ENCODE measurements around the gene SPIN1. TPM values are rescaled to one million over a fixed set of nuclear protein-coding genes. Genes with fewer than 3 reads are reported as not detected.

SPIN1 gene
- total and polyA plus RNA-seq, 12 donors, result 36.3 to 79.9 (median 57.4) TPM

GRCh38 chr9:88451160-88451559 is 62.9 kb downstream of the SPIN1 start:
- 91 to 95% (median 92%) methylated on average over 5 of the region's 5 CpGs for WGBS, 4 donors
- Histone ChIP-seq H3K4me3 (no peak overlapping the region), H3K9me3 (replicated peaks in 1 of 3) (no peaks in the 10 kb centered on the region), H3K36me3 (replicated peaks in 1 of 2) (peaks cover 0 to 23% of the 10 kb centered on the region in 2 donors), H3K27ac (no peak overlapping the region), H3K4me1 (replicated peaks in 1 of 2) (peaks cover 0 to 17% of the 10 kb centered on the region in 2 donors), H3K27me3 (no peaks in the 10 kb centered on the region)
- TF ChIP-seq, protein P1, sequence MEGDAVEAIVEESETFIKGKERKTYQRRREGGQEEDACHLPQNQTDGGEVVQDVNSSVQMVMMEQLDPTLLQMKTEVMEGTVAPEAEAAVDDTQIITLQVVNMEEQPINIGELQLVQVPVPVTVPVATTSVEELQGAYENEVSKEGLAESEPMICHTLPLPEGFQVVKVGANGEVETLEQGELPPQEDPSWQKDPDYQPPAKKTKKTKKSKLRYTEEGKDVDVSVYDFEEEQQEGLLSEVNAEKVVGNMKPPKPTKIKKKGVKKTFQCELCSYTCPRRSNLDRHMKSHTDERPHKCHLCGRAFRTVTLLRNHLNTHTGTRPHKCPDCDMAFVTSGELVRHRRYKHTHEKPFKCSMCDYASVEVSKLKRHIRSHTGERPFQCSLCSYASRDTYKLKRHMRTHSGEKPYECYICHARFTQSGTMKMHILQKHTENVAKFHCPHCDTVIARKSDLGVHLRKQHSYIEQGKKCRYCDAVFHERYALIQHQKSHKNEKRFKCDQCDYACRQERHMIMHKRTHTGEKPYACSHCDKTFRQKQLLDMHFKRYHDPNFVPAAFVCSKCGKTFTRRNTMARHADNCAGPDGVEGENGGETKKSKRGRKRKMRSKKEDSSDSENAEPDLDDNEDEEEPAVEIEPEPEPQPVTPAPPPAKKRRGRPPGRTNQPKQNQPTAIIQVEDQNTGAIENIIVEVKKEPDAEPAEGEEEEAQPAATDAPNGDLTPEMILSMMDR (IDR thresholded peaks at IDR 0.05), result no peak
- no peak for TF ChIP-seq POLR2A (IDR thresholded peaks at IDR 0.05)
- intact Hi-C loops (cut with DNase I), result no loop called here
- no peak for DNase-seq

DNA sequence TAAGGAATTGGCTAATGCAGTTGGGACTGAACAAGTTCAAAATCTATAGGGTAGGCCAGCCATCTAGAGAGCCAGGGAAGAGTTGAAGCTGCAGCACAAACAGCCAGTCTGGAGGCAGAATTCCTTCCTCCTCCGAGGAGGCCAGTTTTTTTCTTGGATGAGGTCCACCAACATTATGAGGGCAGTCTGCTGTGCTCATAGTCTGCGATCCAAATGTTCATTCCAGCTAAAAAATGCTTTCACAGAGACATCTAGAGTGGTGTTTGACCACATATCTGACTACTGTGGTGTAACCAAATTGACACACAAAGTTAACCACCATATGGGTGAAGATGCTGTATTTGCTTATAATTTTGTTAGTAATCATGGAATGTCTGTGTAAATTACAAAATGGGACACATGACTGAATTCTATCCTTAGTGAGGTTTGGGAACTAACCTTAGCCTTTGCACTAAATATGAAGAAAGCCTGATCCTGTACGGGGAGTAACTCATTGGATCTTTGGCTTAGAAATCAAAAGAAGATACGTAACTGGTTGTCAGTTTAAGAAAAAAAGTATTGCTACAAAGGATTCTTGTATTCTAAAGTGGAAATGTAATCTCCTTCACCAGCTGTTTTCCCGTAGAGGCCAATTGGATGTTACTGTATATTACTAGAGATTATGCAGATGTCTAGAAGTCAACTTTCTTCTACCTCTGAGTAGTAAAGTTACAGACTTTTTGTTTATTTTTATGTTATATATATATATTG is 70.6 kb downstream of the SPIN1 start:
- WGBS, 4 donors, result 82 to 91% (median 86%) methylated on average over 5 of the region's 5 CpGs
- intact Hi-C loops (cut with DNase I), result no loop called here
- Histone ChIP-seq H3K4me3 (no peak overlapping the region), H3K4me1 (replicated peaks in 1 of 2) (peaks cover 0 to 18% of the 10 kb centered on the region in 2 donors), H3K27me3 (no peaks in the 10 kb centered on the region), H3K9me3 (replicated peaks in 1 of 3) (no peaks in the 10 kb centered on the region), H3K27ac (no peak overlapping the region), H3K36me3 (replicated peaks in 1 of 2) (no peaks in the 10 kb centered on the region)
- no peak for DNase-seq
- TF ChIP-seq, protein P1 (IDR thresholded peaks at IDR 0.05), result no peak
- TF ChIP-seq POLR2A (IDR thresholded peaks at IDR 0.05), result no peak

DNA sequence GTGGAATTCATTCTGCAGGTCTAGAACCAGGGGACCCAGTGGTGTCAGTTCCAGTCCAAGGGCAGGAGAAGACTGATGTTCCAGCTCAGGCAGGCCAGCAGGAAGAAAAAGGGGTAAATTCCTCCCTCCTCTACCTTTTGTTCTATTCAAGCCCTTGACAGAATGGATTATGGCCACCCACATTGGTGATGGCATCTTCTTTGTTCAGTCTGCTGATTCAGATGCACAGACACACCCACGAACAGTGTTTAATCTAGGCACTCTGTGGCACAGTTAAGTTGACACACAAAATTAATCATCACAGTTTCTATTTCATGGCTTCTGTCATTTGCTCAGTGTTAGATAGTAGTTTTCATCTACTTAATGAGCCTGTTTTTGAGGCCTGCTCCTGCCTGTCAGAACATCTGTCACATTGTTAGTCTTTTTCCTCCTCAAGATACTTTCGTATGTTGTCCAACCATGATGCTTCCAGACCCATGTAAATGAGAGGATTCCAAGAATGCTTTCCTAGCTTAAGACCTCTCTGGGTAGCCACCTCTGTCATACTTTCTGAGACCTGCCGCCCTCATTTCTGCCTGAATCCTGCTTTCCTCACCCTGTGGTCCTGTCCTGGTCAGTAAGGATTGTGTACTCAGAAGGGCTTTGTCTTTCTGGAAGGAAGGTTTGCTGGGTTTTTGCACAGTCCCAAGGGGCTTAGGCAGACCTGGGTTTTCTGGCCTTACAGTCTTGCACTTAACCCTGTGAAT is 72.5 kb downstream of the SPIN1 start:
- TF ChIP-seq POLR2A (IDR thresholded peaks at IDR 0.05), result no peak
- TF ChIP-seq, protein P1 (IDR thresholded peaks at IDR 0.05), result no peak
- peaks cover 0 to 18% of the 10 kb centered on the region in 2 donors for H3K4me1 ChIP-seq (replicated peaks in 1 of 2)
- no peak overlapping the region for H3K27ac ChIP-seq
- 81 to 87% (median 83%) methylated on average over 3 of the region's 3 CpGs for whole genome bisulfite sequencing, 4 donors
- no peaks in the 10 kb centered on the region for H3K9me3 ChIP-seq (replicated peaks in 1 of 3)
- no peaks in the 10 kb centered on the region for H3K27me3 ChIP-seq
- no peak for DNase-seq
- no peaks in the 10 kb centered on the region for H3K36me3 ChIP-seq (replicated peaks in 1 of 2)
- H3K4me3 ChIP-seq, result no peak overlapping the region
- intact Hi-C loops (cut with DNase I), result no loop called here

DNA sequence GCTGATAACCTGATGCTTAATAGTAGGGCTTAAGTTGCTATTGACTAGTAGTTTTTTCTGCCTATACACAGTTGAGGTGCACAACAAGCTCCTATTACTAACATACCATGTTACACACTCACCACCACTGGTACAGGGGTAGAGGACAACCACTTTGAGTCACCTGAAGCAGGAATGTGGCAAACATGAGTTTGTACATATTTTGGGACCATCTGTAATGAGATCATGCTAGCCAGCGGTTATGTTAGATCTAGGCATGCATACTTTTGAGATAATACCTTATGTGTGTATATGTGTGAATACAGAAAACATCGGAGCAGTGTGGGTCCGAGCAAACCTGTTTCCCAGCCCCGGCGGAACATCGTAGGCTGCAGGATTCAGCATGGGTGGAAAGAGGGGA is 73.9 kb downstream of the SPIN1 start:
- no peak for TF ChIP-seq POLR2A (IDR thresholded peaks at IDR 0.05)
- TF ChIP-seq, protein P1 (IDR thresholded peaks at IDR 0.05), result no peak
- Histone ChIP-seq H3K36me3 (replicated peaks in 1 of 2) (no peaks in the 10 kb centered on the region), H3K27ac (no peak overlapping the region), H3K4me3 (no peak overlapping the region), H3K27me3 (no peaks in the 10 kb centered on the region), H3K4me1 (replicated peaks in 1 of 2) (peaks cover 0 to 18% of the 10 kb centered on the region in 2 donors), H3K9me3 (replicated peaks in 1 of 3) (no peaks in the 10 kb centered on the region)
- intact Hi-C loops (cut with DNase I), result no loop called here
- DNase-seq, result no peak
- 97 to 98% (median 97%) methylated on average over 6 of the region's 6 CpGs for whole genome bisulfite sequencing, 4 donors
